Measurements from ENCODE around the gene CBLL2. TPM values are rescaled to one million over a fixed set of nuclear protein-coding genes. Genes with fewer than 3 reads are reported as not detected.

Gene CBLL2
- total RNA-seq, 2 experiments from 2014 or later = not detected

DNA sequence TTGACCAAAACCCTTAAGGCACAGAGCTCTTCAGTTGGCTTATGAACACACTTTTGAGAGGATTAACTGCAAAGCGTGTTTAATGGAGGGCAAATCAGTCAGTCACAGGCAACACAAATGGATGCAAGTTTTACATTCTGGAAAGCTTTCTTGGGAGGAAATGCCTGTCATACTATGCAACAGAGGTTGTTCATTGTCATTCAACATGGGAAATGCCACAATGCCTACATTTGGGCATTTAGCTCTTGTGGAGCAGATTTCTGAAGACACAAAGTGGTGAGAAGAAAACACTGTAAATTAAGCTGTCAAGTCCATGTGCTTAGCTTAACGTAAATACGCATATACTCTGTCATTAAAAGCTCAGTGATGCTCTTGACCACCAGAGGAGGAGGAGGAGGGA, 41.1 kb downstream of the CBLL2 start:
- Mint-ChIP-seq H3K9me3 (no peaks in the 10 kb centered on the region), H3K4me1 (ENCODE audit: low read depth) (no peaks in the 10 kb centered on the region), H3K27me3 (peaks cover 3% of the 10 kb centered on the region), H3K36me3 (ENCODE audit: low read depth) (no peaks in the 10 kb centered on the region), H3K27ac (no peak overlapping the region), H3K4me3 (no peak overlapping the region)
- ATAC-seq (no peak), DNase-seq (no peak)
- intact Hi-C loops (cut with micrococcal nuclease) = no loop called here
- TF ChIP-seq, protein P1, sequence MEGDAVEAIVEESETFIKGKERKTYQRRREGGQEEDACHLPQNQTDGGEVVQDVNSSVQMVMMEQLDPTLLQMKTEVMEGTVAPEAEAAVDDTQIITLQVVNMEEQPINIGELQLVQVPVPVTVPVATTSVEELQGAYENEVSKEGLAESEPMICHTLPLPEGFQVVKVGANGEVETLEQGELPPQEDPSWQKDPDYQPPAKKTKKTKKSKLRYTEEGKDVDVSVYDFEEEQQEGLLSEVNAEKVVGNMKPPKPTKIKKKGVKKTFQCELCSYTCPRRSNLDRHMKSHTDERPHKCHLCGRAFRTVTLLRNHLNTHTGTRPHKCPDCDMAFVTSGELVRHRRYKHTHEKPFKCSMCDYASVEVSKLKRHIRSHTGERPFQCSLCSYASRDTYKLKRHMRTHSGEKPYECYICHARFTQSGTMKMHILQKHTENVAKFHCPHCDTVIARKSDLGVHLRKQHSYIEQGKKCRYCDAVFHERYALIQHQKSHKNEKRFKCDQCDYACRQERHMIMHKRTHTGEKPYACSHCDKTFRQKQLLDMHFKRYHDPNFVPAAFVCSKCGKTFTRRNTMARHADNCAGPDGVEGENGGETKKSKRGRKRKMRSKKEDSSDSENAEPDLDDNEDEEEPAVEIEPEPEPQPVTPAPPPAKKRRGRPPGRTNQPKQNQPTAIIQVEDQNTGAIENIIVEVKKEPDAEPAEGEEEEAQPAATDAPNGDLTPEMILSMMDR (IDR thresholded peaks at IDR 0.05) = no peak
- ChIA-PET CTCF (no interaction called here), POLR2A (no interaction called here)

DNA sequence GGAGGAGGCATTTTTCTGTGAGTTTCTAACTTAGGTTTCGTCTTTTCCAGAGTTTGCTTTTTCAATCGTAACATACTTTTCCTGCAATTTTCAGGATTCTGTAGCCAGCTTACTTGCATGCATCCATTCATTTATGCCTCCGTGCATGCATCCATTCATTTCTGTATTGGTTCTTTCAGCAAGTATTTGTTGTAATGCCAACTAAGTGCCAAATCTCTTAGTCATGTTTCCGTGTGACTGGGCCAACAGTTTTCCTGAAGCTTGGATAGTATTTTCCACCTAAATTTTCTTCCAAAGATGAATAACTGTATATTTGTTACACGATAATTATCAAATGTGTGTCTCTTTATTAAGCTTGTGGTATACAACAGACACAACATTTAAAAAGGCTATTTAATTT, 41.5 kb downstream of the CBLL2 start:
- ATAC-seq (no peak), DNase-seq (no peak)
- POLR2A ChIA-PET = no interaction called here
- H3K27ac Mint-ChIP-seq = no peak overlapping the region
- CTCF ChIA-PET = no interaction called here
- TF ChIP-seq, protein P1 (IDR thresholded peaks at IDR 0.05) = no peak
- no peaks in the 10 kb centered on the region for H3K9me3 Mint-ChIP-seq
- H3K36me3 Mint-ChIP-seq (ENCODE audit: low read depth) = no peaks in the 10 kb centered on the region
- H3K27me3 Mint-ChIP-seq = peaks cover 3% of the 10 kb centered on the region
- H3K4me1 Mint-ChIP-seq (ENCODE audit: low read depth) = no peaks in the 10 kb centered on the region
- H3K4me3 Mint-ChIP-seq = no peak overlapping the region
- intact Hi-C loops (cut with micrococcal nuclease) = no loop called here

DNA sequence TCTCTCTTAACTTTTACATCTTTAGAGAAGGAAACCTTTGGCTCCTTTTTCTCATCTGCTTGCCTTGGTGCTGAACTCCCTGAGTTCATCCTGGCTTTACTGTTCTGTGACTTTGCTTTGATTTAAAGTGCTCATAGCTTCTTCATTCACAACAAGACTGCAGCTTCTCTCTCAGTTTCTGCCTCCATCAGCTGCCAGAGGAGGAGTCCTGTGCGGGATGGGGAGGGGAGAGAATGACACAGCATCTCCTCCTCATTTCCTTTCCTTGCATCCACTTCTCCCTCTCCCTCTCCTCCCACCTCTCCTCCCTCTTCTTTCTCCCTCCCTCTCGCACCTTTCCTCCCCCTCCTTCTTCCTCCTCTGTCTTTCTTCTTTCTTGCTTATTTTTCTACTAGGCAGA, 42.0 kb downstream of the CBLL2 start:
- Mint-ChIP-seq H3K36me3 (ENCODE audit: low read depth) (no peaks in the 10 kb centered on the region), H3K27ac (no peak overlapping the region), H3K27me3 (peaks cover 3% of the 10 kb centered on the region), H3K4me3 (no peak overlapping the region), H3K4me1 (ENCODE audit: low read depth) (no peaks in the 10 kb centered on the region), H3K9me3 (no peaks in the 10 kb centered on the region)
- DNase-seq (no peak), ATAC-seq (no peak)
- intact Hi-C loops (cut with micrococcal nuclease) = no loop called here
- TF ChIP-seq, protein P1 (IDR thresholded peaks at IDR 0.05) = no peak
- ChIA-PET POLR2A (no interaction called here), CTCF (no interaction called here)

DNA sequence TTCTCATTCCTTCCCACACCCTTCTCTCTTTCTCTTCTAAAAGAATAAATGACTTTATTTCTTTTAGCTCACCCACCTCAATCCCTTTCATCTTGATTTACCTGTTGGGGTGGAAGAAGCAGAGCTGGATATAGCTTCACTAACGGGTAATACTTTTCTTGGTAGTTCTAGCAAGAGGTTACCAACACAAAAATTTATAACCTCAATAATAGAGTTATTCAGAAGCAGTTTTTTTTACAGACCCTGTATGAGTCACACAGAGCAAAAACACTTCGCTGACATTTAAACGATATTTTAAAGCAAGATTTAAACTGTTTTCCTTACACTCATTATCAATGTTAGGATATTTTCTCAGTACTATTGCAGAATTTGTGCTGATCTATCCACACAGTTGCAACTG, 42.4 kb downstream of the CBLL2 start:
- no peak overlapping the region for H3K4me3 Mint-ChIP-seq
- ATAC-seq (no peak), DNase-seq (no peak)
- TF ChIP-seq, protein P1 (IDR thresholded peaks at IDR 0.05) = no peak
- intact Hi-C loops (cut with micrococcal nuclease) = no loop called here
- no peaks in the 10 kb centered on the region for H3K9me3 Mint-ChIP-seq
- ChIA-PET CTCF (no interaction called here), POLR2A (no interaction called here)
- H3K27ac Mint-ChIP-seq = no peak overlapping the region
- H3K27me3 Mint-ChIP-seq = peaks cover 3% of the 10 kb centered on the region
- no peaks in the 10 kb centered on the region for H3K36me3 Mint-ChIP-seq (ENCODE audit: low read depth)
- H3K4me1 Mint-ChIP-seq (ENCODE audit: low read depth) = no peaks in the 10 kb centered on the region

DNA sequence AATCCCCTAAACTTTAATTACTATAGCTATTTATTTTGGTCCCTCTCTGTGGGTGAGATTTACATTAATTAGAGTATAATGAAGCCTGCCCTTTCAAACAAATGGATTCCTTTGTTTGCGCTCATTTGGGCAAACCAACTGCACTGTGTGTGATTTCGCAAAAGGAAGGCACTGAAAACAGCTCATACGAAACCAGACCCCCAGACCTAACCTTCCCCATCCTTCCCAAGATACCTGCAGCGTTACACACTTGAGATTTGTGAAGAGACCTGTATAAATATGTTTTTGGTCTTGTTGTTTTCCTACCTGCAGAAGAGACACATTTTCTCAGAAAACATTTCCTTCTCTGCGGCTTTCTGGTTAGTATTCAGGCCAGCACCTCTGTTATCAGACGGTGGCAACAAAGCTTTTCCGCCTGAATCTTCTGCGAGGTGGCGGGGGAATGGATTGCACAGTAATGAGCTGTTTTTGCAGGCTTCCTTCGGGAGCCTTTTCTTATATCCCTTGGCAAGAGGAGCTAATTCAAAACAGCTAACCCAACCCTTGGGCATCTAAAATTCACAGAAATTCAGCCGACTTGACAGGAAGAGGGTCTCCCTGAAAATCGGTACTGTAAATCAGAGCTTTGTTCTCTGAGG, 47.6 kb downstream of the CBLL2 start:
- no peaks in the 10 kb centered on the region for H3K4me1 Mint-ChIP-seq (ENCODE audit: low read depth)
- TF ChIP-seq, protein P1 (IDR thresholded peaks at IDR 0.05) = no peak
- intact Hi-C loops (cut with micrococcal nuclease) = no loop called here
- ChIA-PET POLR2A (no interaction called here), CTCF (no interaction called here)
- H3K9me3 Mint-ChIP-seq = no peaks in the 10 kb centered on the region
- H3K36me3 Mint-ChIP-seq (ENCODE audit: low read depth) = no peaks in the 10 kb centered on the region
- no peak overlapping the region for H3K27ac Mint-ChIP-seq
- ATAC-seq (no peak), DNase-seq (no peak)
- H3K4me3 Mint-ChIP-seq = no peak overlapping the region
- peaks cover 2% of the 10 kb centered on the region for H3K27me3 Mint-ChIP-seq
